Gastroesophageal sphincter (tissue), 3 donors: ENCODE measurements around the gene SSNA1.

Experiments
- CTCF ChIP-seq, 4 experiments: fragments of 200-600 bp in 2 of 4; fragments of 450-650 bp in 2 of 4; sonication (generic) in 1 of 4; IDR thresholded peaks; one replicate each; pipeline ENCODE4 v1.5.1; 2017 to 2019; ENCODE audit warnings: antibody characterized with exemption in 4 of 4, mild to moderate bottlenecking in 2 of 4, moderate library complexity in 2 of 4
- POLR2A ChIP-seq, 2 donors: fragments of 450-650 bp; IDR thresholded peaks; one replicate each; pipeline ENCODE4 v1.6.1; 2017; ENCODE audit warnings: antibody characterized with exemption in 2 of 2, mild to moderate bottlenecking in 2 of 2, moderate library complexity in 1 of 2

GRCh38 chr9:137161558-137162486, 26.7 kb upstream of the SSNA1 start:
- TF ChIP-seq CTCF (IDR thresholded peaks at IDR 0.05) (no peak), POLR2A (IDR thresholded peaks at IDR 0.05) (no peak)
